ENCODE data around the gene PSMD4.

- no peak for TF ChIP-seq POLR2A (IDR thresholded peaks at IDR 0.05; ENCODE audit: low read depth, low read length)
- TF ChIP-seq CTCF (IDR thresholded peaks at IDR 0.05; ENCODE audit: extremely low read depth in 1 of 2, insufficient read depth in 1 of 2, low read depth in 1 of 2, low read length in 2 of 2) = no peak
- no peak for TF ChIP-seq POLR2AphosphoS5 (IDR thresholded peaks at IDR 0.05; ENCODE audit: insufficient read depth, low read depth, low read length)
- TF ChIP-seq MYC (IDR thresholded peaks at IDR 0.05; ENCODE audit: low read depth, low read length) = no peak
- no peak for TF ChIP-seq FOS (IDR thresholded peaks at IDR 0.05; ENCODE audit: borderline replicate concordance, insufficient read depth, low read length)
- no peak for TF ChIP-seq MAX (IDR thresholded peaks at IDR 0.05; ENCODE audit: insufficient read depth, insufficient read length)
- TF ChIP-seq EZH2 (IDR thresholded peaks at IDR 0.05; ENCODE audit: borderline replicate concordance, low read depth, low read length, severe bottlenecking) = no peak
- TF ChIP-seq JUN (IDR thresholded peaks at IDR 0.05; ENCODE audit: borderline replicate concordance, insufficient read depth, insufficient read length, low read depth) = no peak
- TF ChIP-seq GATA2 (IDR thresholded peaks at IDR 0.05; ENCODE audit: insufficient read depth, insufficient read length, low read depth, low read length) = no peak
These were observed 11.8 kb downstream of the PSMD4 start for GRCh38 chr1:151266315-151266714.

All from endothelial cell of umbilical vein (primary cell).